HG02798 (cell line): ENCODE results near the gene OR10J1.

ENCODE experiments used
- ATAC-seq: cut with Tn5 transposase; IDR thresholded peaks from one replicate; pipeline ENCODE4 v1.9.1; 2021; ENCODE audit warnings: mild to moderate bottlenecking; ENCODE audit not compliant: unreplicated experiment, poor library complexity

Gene OR10J1

GRCh38 chr1:159483501-159483900, 44.0 kb downstream of the OR10J1 start:
- ATAC-seq: no peak
